A549 (cell line): ENCODE measurements around the gene MCM3AP. TPM values are rescaled to one million over a fixed set of nuclear protein-coding genes. Genes with fewer than 3 reads are reported as not detected.

Source experiments
- ATAC-seq, 2 experiments: fragments of 200-7000 bp in 1 of 2; fragments of >200 bp in 1 of 2; cut with Nextera tagmentation in 1 of 2; cut with Tn5 transposase in 1 of 2; 3 replicates each; pipeline versions ENCODE4 v1.8.0 to v1.9.1; 2018 to 2020; ENCODE audit warnings: mild to moderate bottlenecking in 1 of 2, moderate library complexity in 1 of 2
- CTCF ChIA-PET: fragments of 300-600 bp; sonication (Branson Sonifier 250); formaldehyde crosslinking; extraction: SDS; loops from one replicate; lab custom pipeline; 2021; ENCODE audit warnings: antibody characterized with exemption, inconsistent platforms; lab: Yijun Ruan, JAX
- POLR2A ChIA-PET: fragments of 350-600 bp; formaldehyde crosslinking; extraction: SDS; loops from one replicate; lab custom pipeline; 2021; ENCODE audit warnings: antibody characterized with exemption, inconsistent platforms; lab: Yijun Ruan, JAX
- DNase-seq, 2 experiments: peaks; one replicate each; pipeline versions ENCODE4 v3.0.0 to v3.0.0-alpha.2; 2011 to 2016; ENCODE audit warnings: low read depth in 1 of 2, low spot score in 1 of 2
- FAIRE-seq: peaks from 2 replicates; lab custom pipeline; 2011; peaks lifted over from hg19 to GRCh38; lab: Jason Lieb, UNC
- H3K27ac ChIP-seq, 2 experiments: fragments of >200 bp; sonication (Bioruptor Twin); formaldehyde crosslinking; 3 replicates each; pipeline ENCODE4 v1.5.1; 2016 to 2017
- H3K4me1 ChIP-seq: fragments of >200 bp; sonication (Bioruptor Twin); formaldehyde crosslinking; 3 replicates; pipeline ENCODE4 v1.6.1; 2016
- H3K4me2 ChIP-seq: fragments of >200 bp; sonication (Bioruptor Twin); formaldehyde crosslinking; 3 replicates; pipeline ENCODE4 v1.6.1; 2016
- H3K4me3 ChIP-seq: fragments of >200 bp; sonication (Bioruptor Twin); formaldehyde crosslinking; 3 replicates; pipeline ENCODE4 v1.5.1; 2016
- H3K9me3 ChIP-seq: fragments of >200 bp; sonication (Bioruptor Twin); formaldehyde crosslinking; 3 replicates; pipeline ENCODE4 v1.6.1; 2016
- BCL3 ChIP-seq: fragments of >200 bp; sonication (Bioruptor Twin); formaldehyde crosslinking; IDR thresholded peaks from 3 replicates; pipeline ENCODE4 v1.6.1; 2016
- CHD2 ChIP-seq: fragments of 150-350 bp; IDR thresholded peaks from 2 replicates; pipeline ENCODE4 v1.6.1; 2014; ENCODE audit warnings: low read length; ENCODE audit not compliant: partially characterized antibody
- CTCF ChIP-seq: fragments of >200 bp; sonication (Bioruptor Twin); formaldehyde crosslinking; IDR thresholded peaks from 3 replicates; pipeline ENCODE4 v1.5.1; 2016
- E2F6 ChIP-seq: IDR thresholded peaks from 2 replicates; pipeline ENCODE4 v1.6.1; 2012; ENCODE audit warnings: low read depth, borderline replicate concordance
- EHF ChIP-seq: fragments of 250-450 bp; sonication (Bioruptor Pico); IDR thresholded peaks from 2 replicates; pipeline ENCODE4 v1.5.0; 2020; ENCODE audit warnings: mild to moderate bottlenecking
- EP300 ChIP-seq, 2 experiments: fragments of >200 bp; sonication (Bioruptor Twin); formaldehyde crosslinking; IDR thresholded peaks; 2 replicates in 1 of 2; 3 replicates in 1 of 2; pipeline ENCODE4 v1.6.1; 2016 to 2017
- FOXS1 ChIP-seq: fragments of 250-450 bp; sonication (Bioruptor Pico); IDR thresholded peaks from 2 replicates; pipeline ENCODE4 v1.5.0; 2020; ENCODE audit warnings: mild to moderate bottlenecking, moderate library complexity
- HES2 ChIP-seq: fragments of >200 bp; sonication (Bioruptor Twin); formaldehyde crosslinking; IDR thresholded peaks from 2 replicates; pipeline ENCODE4 v1.6.1; 2016
- HMGXB4 ChIP-seq: fragments of 250-450 bp; sonication (Bioruptor Pico); IDR thresholded peaks from 2 replicates; pipeline ENCODE4 v1.5.0; 2021; ENCODE audit warnings: mild to moderate bottlenecking, moderate library complexity, borderline replicate concordance
- HOXA7 ChIP-seq: fragments of 250-450 bp; sonication (Bioruptor Pico); IDR thresholded peaks from 2 replicates; pipeline ENCODE4 v1.5.0; 2020; ENCODE audit warnings: mild to moderate bottlenecking, moderate library complexity
- HOXB5 ChIP-seq: fragments of 250-450 bp; sonication (Bioruptor Pico); IDR thresholded peaks from 2 replicates; pipeline ENCODE4 v1.5.0; 2020; ENCODE audit warnings: mild to moderate bottlenecking, moderate library complexity
- KDM5A ChIP-seq: fragments of 200-600 bp; sonication (generic); IDR thresholded peaks from 2 replicates; pipeline ENCODE4 v1.6.1; 2016; ENCODE audit warnings: antibody characterized with exemption, mild to moderate bottlenecking
- MAFK ChIP-seq: fragments of 450-650 bp; IDR thresholded peaks from 2 replicates; pipeline ENCODE4 v1.6.1; 2014; ENCODE audit not compliant: partially characterized antibody
- MAZ ChIP-seq: fragments of 150-350 bp; IDR thresholded peaks from 2 replicates; pipeline ENCODE4 v1.6.1; 2014; ENCODE audit warnings: antibody characterized with exemption, low read depth, low read length, borderline replicate concordance
- MYC ChIP-seq: IDR thresholded peaks from 2 replicates; pipeline ENCODE4 v1.6.1; 2012; ENCODE audit warnings: mild to moderate bottlenecking, inconsistent platforms, low read length, improper control_type of control experiment, borderline replicate concordance
- NPAS2 ChIP-seq: fragments of 250-450 bp; sonication (Bioruptor Pico); IDR thresholded peaks from 2 replicates; pipeline ENCODE4 v1.8.0; 2022; ENCODE audit warnings: mild to moderate bottlenecking, moderate library complexity, borderline replicate concordance
- PBX3 ChIP-seq: IDR thresholded peaks from 2 replicates; pipeline ENCODE4 v1.6.1; 2012
- RARB ChIP-seq: fragments of 250-450 bp; sonication (Bioruptor Pico); IDR thresholded peaks from 2 replicates; pipeline ENCODE4 v1.8.0; 2021; ENCODE audit warnings: mild to moderate bottlenecking, moderate library complexity
- TFCP2L1 ChIP-seq: fragments of 250-450 bp; sonication (Bioruptor Pico); IDR thresholded peaks from 2 replicates; pipeline ENCODE4 v1.5.0; 2021; ENCODE audit warnings: mild to moderate bottlenecking
- USF2 ChIP-seq: fragments of 450-650 bp; IDR thresholded peaks from 2 replicates; pipeline ENCODE4 v1.6.1; 2014; ENCODE audit warnings: antibody characterized with exemption
- ZSCAN20 ChIP-seq: fragments of 250-450 bp; sonication (Bioruptor Pico); IDR thresholded peaks from 2 replicates; pipeline ENCODE4 v1.8.0; 2022; ENCODE audit warnings: mild to moderate bottlenecking, moderate library complexity
- WGBS: methylation state at CpG from one replicate; pipeline ENCODE4 v1.1.6; 2017; ENCODE audit errors: missing lambda C conversion rate; 5-methylcytosine and 5-hydroxymethylcytosine counted together
- polyA plus RNA-seq, 4 experiments: library from polyadenylated mRNA; depleted of rRNA in 3 of 4; stranded (reverse); fragments of >200 nt; fragmentation: RNase III in 1 of 4; extraction: RNeasy Plus Mini Kit Qiagen cat#74134 plus additional on column Dnase treatment in 1 of 4; gene quantifications; 2 replicates in 3 of 4; 3 replicates in 1 of 4; pipeline ENCODE4 v1.2.3, GENCODE V29; 2011 to 2017

Gene MCM3AP
- polyA plus RNA-seq, 2 of the 4 experiments (the other 2 are of a cell fraction): 41.2 to 43.6 TPM

GRCh38 chr21:46284077-46284644 is 1.2 kb downstream of the MCM3AP start:
- POLR2A ChIA-PET: no interaction called here
- H3K4me1 ChIP-seq: peaks cover 25% of the 10 kb centered on the region
- no peak for DNase-seq
- FAIRE-seq: no peak
- WGBS: 86% methylated on average over 15 of the region's 15 CpGs
- no peak for ATAC-seq
- H3K4me2 ChIP-seq: peak overlapping the region; percentile 87
- CTCF ChIA-PET: interaction anchor here (1.4 kb wide), 1 partner anchor 141 kb away, joined by 6 read pairs; no protein-coding TSS in a partner anchor
- H3K27ac ChIP-seq: no peak overlapping the region
- H3K4me3 ChIP-seq: 0 out of 3 replicates have a peak overlapping the region, but pooled peaks have one; percentile 22
- TF ChIP-seq KDM5A (no peak), EHF (no peak), RARB (no peak), E2F6 (no peak), HOXA7 (CRISPR knock-in tag) (no peak), MYC (no peak), HES2 (no peak), NPAS2 (CRISPR knock-in tag) (no peak), PBX3 (no peak), CHD2 (no peak), CTCF (no peak), ZSCAN20 (no peak), HMGXB4 (CRISPR knock-in tag) (no peak), FOXS1 (no peak), BCL3 (no peak)
- no peaks in the 10 kb centered on the region for H3K9me3 ChIP-seq

GRCh38 chr21:46274797-46275390 is 10.5 kb downstream of the MCM3AP start:
- Histone ChIP-seq H3K9me3 (no peaks in the 10 kb centered on the region), H3K27ac (no peak overlapping the region), H3K4me1 (no peaks in the 10 kb centered on the region), H3K4me2 (no peak overlapping the region), H3K4me3 (no peak overlapping the region)
- FAIRE-seq (no peak), DNase-seq (no peak), ATAC-seq (no peak)
- CTCF ChIA-PET: interaction anchor here (0.9 kb wide), 1 partner anchor 30 kb away, joined by 4 read pairs; no protein-coding TSS in a partner anchor
- POLR2A ChIA-PET: no interaction called here
- TF ChIP-seq HOXB5 (CRISPR knock-in tag) (no peak), MYC (no peak), TFCP2L1 (CRISPR knock-in tag) (no peak), MAZ (no peak), EP300 (IDR thresholded peaks at IDR 0.05) (no peak), MAFK (no peak), CHD2 (no peak), USF2 (no peak), E2F6 (no peak), FOXS1 (no peak)
- 92% methylated on average over 11 of the region's 11 CpGs for WGBS
